22Rv1 (cell line): ENCODE data around the gene LPAR6.

Source experiments
- H3K27ac ChIP-seq: fragments of 450-650 bp; 2 replicates; pipeline ENCODE4 v1.5.1; 2017
- ZFX ChIP-seq: fragments of 450-650 bp; IDR thresholded peaks from 2 replicates; pipeline ENCODE4 v1.6.1; 2017; ENCODE audit warnings: antibody characterized with exemption, borderline replicate concordance
- TF ChIP-seq, protein P1 (sequence below): fragments of 450-650 bp; IDR thresholded peaks from 2 replicates; pipeline ENCODE4 v1.5.1; 2017; ENCODE audit warnings: mild to moderate bottlenecking

LPAR6 gene

DNA sequence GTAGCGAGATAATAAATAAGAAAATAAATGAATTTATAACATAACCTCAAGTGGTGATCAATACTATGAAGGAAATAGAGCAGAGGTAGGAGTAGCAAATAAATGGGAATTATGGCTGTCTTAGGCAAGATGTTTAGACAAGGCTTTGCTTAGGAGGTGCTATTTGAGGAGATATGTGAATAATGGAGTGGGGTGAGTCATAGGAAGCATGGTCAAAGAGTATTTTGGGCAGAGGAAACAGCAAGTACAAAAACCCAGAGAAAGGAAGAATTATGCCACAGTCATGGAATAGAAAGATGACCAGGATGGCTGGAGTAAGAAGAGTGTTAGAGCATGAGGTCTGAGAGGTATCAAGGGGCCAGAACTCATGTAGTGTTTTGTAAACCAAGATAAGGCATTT is 33.6 kb upstream of the LPAR6 start:
- TF ChIP-seq ZFX: no peak
- TF ChIP-seq, protein P1, sequence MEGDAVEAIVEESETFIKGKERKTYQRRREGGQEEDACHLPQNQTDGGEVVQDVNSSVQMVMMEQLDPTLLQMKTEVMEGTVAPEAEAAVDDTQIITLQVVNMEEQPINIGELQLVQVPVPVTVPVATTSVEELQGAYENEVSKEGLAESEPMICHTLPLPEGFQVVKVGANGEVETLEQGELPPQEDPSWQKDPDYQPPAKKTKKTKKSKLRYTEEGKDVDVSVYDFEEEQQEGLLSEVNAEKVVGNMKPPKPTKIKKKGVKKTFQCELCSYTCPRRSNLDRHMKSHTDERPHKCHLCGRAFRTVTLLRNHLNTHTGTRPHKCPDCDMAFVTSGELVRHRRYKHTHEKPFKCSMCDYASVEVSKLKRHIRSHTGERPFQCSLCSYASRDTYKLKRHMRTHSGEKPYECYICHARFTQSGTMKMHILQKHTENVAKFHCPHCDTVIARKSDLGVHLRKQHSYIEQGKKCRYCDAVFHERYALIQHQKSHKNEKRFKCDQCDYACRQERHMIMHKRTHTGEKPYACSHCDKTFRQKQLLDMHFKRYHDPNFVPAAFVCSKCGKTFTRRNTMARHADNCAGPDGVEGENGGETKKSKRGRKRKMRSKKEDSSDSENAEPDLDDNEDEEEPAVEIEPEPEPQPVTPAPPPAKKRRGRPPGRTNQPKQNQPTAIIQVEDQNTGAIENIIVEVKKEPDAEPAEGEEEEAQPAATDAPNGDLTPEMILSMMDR: no peak
- no peak overlapping the region for H3K27ac ChIP-seq

GRCh38 chr13:48443442-48444208 is 30.7 kb upstream of the LPAR6 start:
- TF ChIP-seq ZFX: no peak
- TF ChIP-seq, protein P1: no peak

GRCh38 chr13:48437371-48437770 is 24.5 kb upstream of the LPAR6 start:
- H3K27ac ChIP-seq: no peak overlapping the region

More at GRCh38 chr13:48443442-48444208, 30.7 kb upstream of the LPAR6 start:
- H3K27ac ChIP-seq: no peak overlapping the region

DNA sequence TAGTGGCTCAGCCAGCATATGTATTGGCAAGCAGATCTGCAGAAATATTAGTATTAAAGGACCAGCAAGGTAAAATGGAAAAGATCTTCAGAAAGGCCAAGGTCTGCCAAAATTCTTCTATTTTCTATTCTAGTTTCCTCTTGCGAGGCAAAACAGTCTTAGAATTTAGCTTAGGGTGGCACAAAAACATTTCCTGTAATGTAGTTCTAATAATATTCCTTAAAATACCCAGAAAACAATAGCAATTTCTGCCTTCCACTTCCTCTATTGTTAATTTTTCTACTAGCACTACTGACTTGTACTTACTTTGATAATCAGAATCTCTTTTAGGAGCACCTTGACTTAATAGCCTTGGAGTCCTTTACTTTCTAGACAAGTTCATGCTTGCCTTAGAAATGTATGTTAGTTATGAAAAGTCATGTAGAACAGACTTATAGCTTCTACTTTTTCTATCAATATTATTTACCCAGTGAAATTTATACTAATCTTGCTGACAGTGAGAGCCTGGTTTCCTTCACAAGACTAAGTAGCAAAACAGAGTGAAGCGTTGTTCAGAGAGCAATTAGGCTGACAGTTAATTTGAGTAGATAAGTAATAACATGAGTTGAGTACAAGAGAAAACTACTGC is 23.9 kb upstream of the LPAR6 start:
- TF ChIP-seq ZFX: no peak
- TF ChIP-seq, protein P1: no peak
- H3K27ac ChIP-seq: no peak overlapping the region

More at GRCh38 chr13:48437371-48437770, 24.5 kb upstream of the LPAR6 start:
- TF ChIP-seq ZFX: no peak
- TF ChIP-seq, protein P1: no peak

DNA sequence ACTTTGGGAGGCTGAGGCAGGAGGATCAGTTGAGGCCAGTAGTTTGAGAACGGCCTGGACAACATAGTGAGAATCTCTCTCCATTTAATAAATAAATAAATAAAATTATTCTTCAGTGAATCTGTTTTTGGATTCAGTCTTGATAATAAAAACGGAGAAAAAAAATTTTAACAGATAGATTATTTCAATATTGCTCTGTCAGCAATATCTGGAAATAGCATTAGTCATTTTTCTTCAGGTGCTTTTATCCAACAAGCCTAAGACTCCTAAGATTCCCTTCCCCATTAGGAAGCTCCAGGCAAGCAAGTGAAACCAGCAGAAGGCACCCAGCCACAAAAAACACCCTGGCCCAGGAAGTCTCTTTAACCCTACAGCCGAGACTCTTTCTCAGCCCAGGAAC is 21.3 kb upstream of the LPAR6 start:
- no peak overlapping the region for H3K27ac ChIP-seq
- no peak for TF ChIP-seq ZFX
- TF ChIP-seq, protein P1: no peak

GRCh38 chr13:48431987-48432615 is 19.2 kb upstream of the LPAR6 start:
- H3K27ac ChIP-seq: no peak overlapping the region
- TF ChIP-seq, protein P1: no peak
- TF ChIP-seq ZFX: no peak

DNA sequence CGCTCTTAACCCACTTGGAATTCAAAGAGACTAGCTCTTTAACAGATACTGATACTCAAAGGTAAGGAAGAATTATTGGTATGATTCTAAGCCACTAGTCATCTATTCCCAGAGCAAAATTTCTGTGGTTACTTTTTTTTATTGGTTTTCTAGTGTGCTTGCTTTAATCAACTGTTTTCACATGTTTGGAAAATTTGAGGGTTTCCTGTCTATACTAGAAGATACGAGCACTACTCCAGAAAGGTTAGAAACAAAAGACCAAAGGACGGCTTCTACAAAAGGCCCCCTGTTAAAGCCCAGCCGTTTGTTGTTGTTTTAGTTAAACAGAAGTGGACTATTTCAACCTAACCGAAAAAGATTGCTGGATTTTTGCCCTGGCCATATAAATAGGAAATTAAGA is 18.5 kb upstream of the LPAR6 start:
- TF ChIP-seq ZFX: no peak
- TF ChIP-seq, protein P1: no peak
- H3K27ac ChIP-seq: no peak overlapping the region
